Measurements from ENCODE around the gene REC114. TPM values are rescaled to one million over a fixed set of nuclear protein-coding genes. Genes with fewer than 3 reads are reported as not detected.

The REC114 gene
- total and polyA plus RNA-seq, 12 donors: 0.28 to 0.62 (median 0.44) TPM; not detected in 8

- no peak overlapping the region for H3K4me3 ChIP-seq
- H3K27me3 ChIP-seq: no peaks in the 10 kb centered on the region
- H3K9me3 ChIP-seq: no peaks in the 10 kb centered on the region
- intact Hi-C loops (cut with DNase I): loop anchor here in 3 of 10 donors (5.0 kb wide), 1 partner anchor 35 kb away; the partner anchor contains the start of gene NPTN (in 3 of the 3)
- H3K4me1 ChIP-seq: peaks cover 27 to 100% (median 92%) of the 10 kb centered on the region in 9 donors
- ATAC-seq: peak in 1 of 8 donors; percentile 12
- 86 to 90% methylated on average over 21 of the region's 21 CpGs for WGBS, 2 donors
- no peak for DNase-seq
- H3K27ac ChIP-seq: peak overlapping the region in 2 of 10 donors; percentile 13 to 14
- peaks cover 0 to 4% (median 0%) of the 10 kb centered on the region in 9 donors for H3K36me3 ChIP-seq
- TF ChIP-seq CTCF (IDR thresholded peaks at IDR 0.05): no peak
These were observed 154.2 kb downstream of the REC114 start for GRCh38 chr15:73597036-73597638.

- H3K36me3 ChIP-seq: no peaks in the 10 kb centered on the region
- H3K27me3 ChIP-seq: no peaks in the 10 kb centered on the region
- ATAC-seq: peak in 2 of 8 donors; percentile 21 to 32
- no peaks in the 10 kb centered on the region for H3K9me3 ChIP-seq
- H3K4me1 ChIP-seq: peaks cover 24 to 100% (median 100%) of the 10 kb centered on the region in 9 donors
- no peak overlapping the region for H3K4me3 ChIP-seq
- DNase-seq: no peak
- intact Hi-C loops (cut with DNase I): loop anchor here in 3 of 10 donors (5.0 kb wide), 1 partner anchor 34 kb away; the partner anchor contains the start of gene NPTN (in 3 of the 3)
- 25 to 27% methylated on average over 3 of the region's 3 CpGs for WGBS, 2 donors
- no peak for TF ChIP-seq CTCF (IDR thresholded peaks at IDR 0.05)
- peak overlapping the region in 1 of 10 donors; percentile 13 for H3K27ac ChIP-seq
These were observed 155.7 kb downstream of the REC114 start for GRCh38 chr15:73598530-73599160.

GRCh38 chr15:73599934-73600333 lies 157.0 kb downstream of the REC114 start:
- H3K27ac ChIP-seq: peak overlapping the region in 1 of 10 donors; percentile 21
- intact Hi-C loops (cut with DNase I): loop anchor here in 3 of 10 donors (5.0 kb wide), 1 partner anchor 32 kb away; the partner anchor contains the start of gene NPTN (in 3 of the 3)
- H3K36me3 ChIP-seq: no peaks in the 10 kb centered on the region
- H3K4me1 ChIP-seq: peaks cover 22 to 100% (median 95%) of the 10 kb centered on the region in 9 donors
- H3K27me3 ChIP-seq: no peaks in the 10 kb centered on the region
- H3K4me3 ChIP-seq: no peak overlapping the region
- ATAC-seq (no peak), DNase-seq (no peak)
- TF ChIP-seq CTCF (IDR thresholded peaks at IDR 0.05): no peak
- WGBS, 2 donors: 94 to 100% methylated on average over 1 of the region's 1 CpG
- no peaks in the 10 kb centered on the region for H3K9me3 ChIP-seq

- Histone ChIP-seq H3K4me3 (no peak overlapping the region), H3K9me3 (no peaks in the 10 kb centered on the region), H3K27me3 (no peaks in the 10 kb centered on the region), H3K36me3 (no peaks in the 10 kb centered on the region), H3K4me1 (peaks cover 22 to 100% (median 88%) of the 10 kb centered on the region in 9 donors), H3K27ac (peak overlapping the region in 8 of 10 donors; percentile 54 to 87 (median 74))
- no peak for DNase-seq
- intact Hi-C loops (cut with DNase I): no loop called here
- TF ChIP-seq CTCF (IDR thresholded peaks at IDR 0.05): no peak
- no peak for ATAC-seq
- 88 to 89% methylated on average over 5 of the region's 5 CpGs for WGBS, 2 donors
These were observed 157.7 kb downstream of the REC114 start for GRCh38 chr15:73600413-73601335.
